Measurements from ENCODE around the gene STC2.

- TF ChIP-seq ZNF384 (IDR thresholded peaks at IDR 0.05; ENCODE audit: borderline replicate concordance, low read depth, low read length) (no peak), ETV6 (conservative IDR thresholded peaks at IDR 0.05 in 1 of 2, IDR thresholded peaks at IDR 0.05 in 1 of 2; ENCODE audit: borderline replicate concordance in 1 of 2, low read depth in 1 of 2) (no peak), CTCF (IDR thresholded peaks at IDR 0.05 in 2 of 3, conservative IDR thresholded peaks at IDR 0.05 in 1 of 3; ENCODE audit: control insufficient read depth in 2 of 3, extremely low read depth in 1 of 3, insufficient read depth in 1 of 3, low read depth in 3 of 3, low read length in 3 of 3) (no peak), REST (IDR thresholded peaks at IDR 0.05; ENCODE audit: low read depth, low read length) (no peak), MAX (IDR thresholded peaks at IDR 0.05; ENCODE audit: low read depth, low read length) (no peak), RUNX3 (IDR thresholded peaks at IDR 0.05; ENCODE audit: low read length) (no peak)
These were observed 3.9 kb downstream of the STC2 start for GRCh38 chr5:173324115-173325001.

Data from GM12878 (cell line).